ENCODE results near the gene CIC.

DNA sequence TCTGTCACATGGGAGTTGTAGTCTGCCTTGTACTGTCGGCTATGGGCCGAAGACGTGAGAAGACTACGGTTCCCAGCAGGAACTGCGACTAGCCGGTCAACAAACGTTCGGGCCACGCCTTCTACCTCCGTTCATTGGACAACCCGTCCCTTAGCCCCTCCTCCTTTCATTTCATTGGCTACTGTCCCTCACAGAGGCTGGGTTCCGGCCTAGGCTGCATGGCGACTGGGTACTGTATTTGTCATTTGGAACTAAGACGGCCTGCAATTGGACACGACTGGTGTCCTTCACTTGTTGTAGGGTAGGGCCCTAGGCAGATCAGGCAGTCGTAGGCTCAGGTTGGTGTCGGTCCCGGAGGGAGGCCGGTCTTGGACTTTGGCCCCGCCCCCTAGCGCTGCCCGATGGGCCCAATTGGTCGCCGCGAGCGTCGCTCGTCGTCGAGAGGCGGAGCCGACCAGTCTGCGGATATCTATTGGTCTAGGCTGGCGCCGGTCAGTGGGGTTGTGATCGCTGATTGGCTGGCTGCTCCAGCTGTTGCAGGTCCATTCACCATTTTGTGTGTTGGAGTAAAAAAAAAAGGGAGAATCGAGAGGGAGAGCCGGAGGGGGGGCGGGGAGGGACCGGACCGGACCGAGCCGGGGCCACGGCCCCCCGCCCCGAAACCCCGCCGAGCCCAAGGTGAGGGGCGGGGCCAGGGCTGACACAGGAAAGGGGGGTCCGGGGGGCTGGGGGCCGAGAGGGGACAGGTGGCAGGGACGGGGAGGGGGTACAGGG is at the start of gene CIC:
- TF ChIP-seq, protein P1, sequence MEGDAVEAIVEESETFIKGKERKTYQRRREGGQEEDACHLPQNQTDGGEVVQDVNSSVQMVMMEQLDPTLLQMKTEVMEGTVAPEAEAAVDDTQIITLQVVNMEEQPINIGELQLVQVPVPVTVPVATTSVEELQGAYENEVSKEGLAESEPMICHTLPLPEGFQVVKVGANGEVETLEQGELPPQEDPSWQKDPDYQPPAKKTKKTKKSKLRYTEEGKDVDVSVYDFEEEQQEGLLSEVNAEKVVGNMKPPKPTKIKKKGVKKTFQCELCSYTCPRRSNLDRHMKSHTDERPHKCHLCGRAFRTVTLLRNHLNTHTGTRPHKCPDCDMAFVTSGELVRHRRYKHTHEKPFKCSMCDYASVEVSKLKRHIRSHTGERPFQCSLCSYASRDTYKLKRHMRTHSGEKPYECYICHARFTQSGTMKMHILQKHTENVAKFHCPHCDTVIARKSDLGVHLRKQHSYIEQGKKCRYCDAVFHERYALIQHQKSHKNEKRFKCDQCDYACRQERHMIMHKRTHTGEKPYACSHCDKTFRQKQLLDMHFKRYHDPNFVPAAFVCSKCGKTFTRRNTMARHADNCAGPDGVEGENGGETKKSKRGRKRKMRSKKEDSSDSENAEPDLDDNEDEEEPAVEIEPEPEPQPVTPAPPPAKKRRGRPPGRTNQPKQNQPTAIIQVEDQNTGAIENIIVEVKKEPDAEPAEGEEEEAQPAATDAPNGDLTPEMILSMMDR (IDR thresholded peaks at IDR 0.05) = no peak
- peak in 1 of 4 donors; percentile 30 for TF ChIP-seq POLR2A (IDR thresholded peaks at IDR 0.05)

Measured in esophagus squamous epithelium (tissue), 4 donors.